ENCODE measurements around the gene FRMD7.

DNA sequence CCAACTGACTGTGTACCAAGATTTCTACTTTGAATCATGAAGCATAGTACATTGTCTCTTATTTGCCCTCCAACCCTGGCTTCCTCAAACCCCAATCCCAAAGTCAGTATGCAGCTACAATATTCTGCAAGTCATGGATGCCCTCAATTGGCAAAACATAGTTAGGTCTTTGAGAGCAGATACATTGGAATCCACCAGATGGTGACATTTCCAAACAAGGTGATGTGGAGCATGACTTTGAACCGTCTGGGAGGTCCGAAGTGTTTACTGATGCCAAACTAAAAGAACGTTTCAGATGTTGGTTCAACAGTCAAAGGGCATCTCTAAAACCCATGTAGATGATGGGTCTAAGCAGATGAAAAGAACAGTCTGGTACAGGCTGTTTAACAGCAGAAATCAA is 43.7 kb upstream of the FRMD7 start:
- TF ChIP-seq CTCF (IDR thresholded peaks at IDR 0.05) (peak; percentile 24 to 51 (median 41)), POLR2A (IDR thresholded peaks at IDR 0.05) (no peak)

Measured in right lobe of liver (tissue), 4 donors.